T47D (cell line): ENCODE data around the gene SOS1.

Source experiments
- DNase-seq, 2 experiments: peaks; one replicate each; pipeline versions ENCODE4 v3.0.0 to v3.0.0-alpha.2; 2011 to 2012; ENCODE audit warnings: low read depth in 1 of 2, low spot score in 1 of 2
- JUND ChIP-seq: IDR thresholded peaks from 2 replicates; pipeline ENCODE4 v1.6.1; 2012; ENCODE audit warnings: low read depth
- in situ Hi-C: cut with HindIII; loops from 2 replicates; pipeline ENCODE4 v1.10.0; 2016; ENCODE audit warnings: low sequenced_read_pairs, low pct_unique_long_range_greater_than_20kb

SOS1 gene

GRCh38 chr2:39024833-39025232 lies 96.0 kb downstream of the SOS1 start:
- in situ Hi-C loops, result no loop called here
- DNase-seq, result no peak
- no peak for TF ChIP-seq JUND

- no peak for DNase-seq
- TF ChIP-seq JUND, result no peak
- in situ Hi-C loops, result no loop called here
Observed at GRCh38 chr2:39023649-39024048, 97.2 kb downstream of the SOS1 start.

- no peak for TF ChIP-seq JUND
- no peak for DNase-seq
- in situ Hi-C loops, result no loop called here
Observed at GRCh38 chr2:39022642-39023235, 98.1 kb downstream of the SOS1 start.

- in situ Hi-C loops, result no loop called here
Observed at GRCh38 chr2:39020383-39020782, 100.5 kb downstream of the SOS1 start.

GRCh38 chr2:39018638-39019037 lies 102.2 kb downstream of the SOS1 start:
- TF ChIP-seq JUND, result no peak
- in situ Hi-C loops, result no loop called here
- DNase-seq, result no peak

More at GRCh38 chr2:39020383-39020782, 100.5 kb downstream of the SOS1 start:
- no peak for TF ChIP-seq JUND
- DNase-seq, result no peak

- no peak for TF ChIP-seq JUND
- in situ Hi-C loops, result no loop called here
- no peak for DNase-seq
Observed at GRCh38 chr2:39017334-39017733, 103.5 kb downstream of the SOS1 start.

- in situ Hi-C loops, result no loop called here
- no peak for TF ChIP-seq JUND
- DNase-seq, result no peak
Observed at GRCh38 chr2:39015424-39015823, 105.4 kb downstream of the SOS1 start.

- DNase-seq, result no peak
- in situ Hi-C loops, result no loop called here
- TF ChIP-seq JUND, result no peak
Observed at GRCh38 chr2:39013871-39014270, 107.0 kb downstream of the SOS1 start.

- no peak for DNase-seq
- TF ChIP-seq JUND, result no peak
- in situ Hi-C loops, result no loop called here
Observed at GRCh38 chr2:39008665-39009064, 112.2 kb downstream of the SOS1 start.

GRCh38 chr2:39007875-39008504 lies 112.9 kb downstream of the SOS1 start:
- no peak for TF ChIP-seq JUND
- peak in 1 of 2 experiments; percentile 10 for DNase-seq
- in situ Hi-C loops, result no loop called here

GRCh38 chr2:39000552-39000951 lies 120.3 kb downstream of the SOS1 start:
- TF ChIP-seq JUND, result no peak
- in situ Hi-C loops, result no loop called here
- DNase-seq, result no peak

- no peak for TF ChIP-seq JUND
- no peak for DNase-seq
- in situ Hi-C loops, result no loop called here
Observed at GRCh38 chr2:38997781-38998180, 123.1 kb downstream of the SOS1 start.

- no peak for DNase-seq
- in situ Hi-C loops, result no loop called here
- TF ChIP-seq JUND, result no peak
Observed at GRCh38 chr2:38991899-38992298, 129.0 kb downstream of the SOS1 start.

GRCh38 chr2:38988716-38989115 lies 132.1 kb downstream of the SOS1 start:
- TF ChIP-seq JUND, result no peak
- DNase-seq, result no peak
- in situ Hi-C loops, result no loop called here
